ENCODE measurements around the gene PTK7. TPM values are rescaled to one million over a fixed set of nuclear protein-coding genes. Genes with fewer than 3 reads are reported as not detected.
A peak's percentile ranks its signal among the peaks of the same experiment; 100 is the strongest.
"Not testable (repeated sequence)": the region's sequence is repeated elsewhere in the genome, so short reads cannot be mapped to it uniquely, and the experiment has no call there.

Gene PTK7
- total RNA-seq, 1 experiment from 2014 or later = 42.6 TPM

DNA sequence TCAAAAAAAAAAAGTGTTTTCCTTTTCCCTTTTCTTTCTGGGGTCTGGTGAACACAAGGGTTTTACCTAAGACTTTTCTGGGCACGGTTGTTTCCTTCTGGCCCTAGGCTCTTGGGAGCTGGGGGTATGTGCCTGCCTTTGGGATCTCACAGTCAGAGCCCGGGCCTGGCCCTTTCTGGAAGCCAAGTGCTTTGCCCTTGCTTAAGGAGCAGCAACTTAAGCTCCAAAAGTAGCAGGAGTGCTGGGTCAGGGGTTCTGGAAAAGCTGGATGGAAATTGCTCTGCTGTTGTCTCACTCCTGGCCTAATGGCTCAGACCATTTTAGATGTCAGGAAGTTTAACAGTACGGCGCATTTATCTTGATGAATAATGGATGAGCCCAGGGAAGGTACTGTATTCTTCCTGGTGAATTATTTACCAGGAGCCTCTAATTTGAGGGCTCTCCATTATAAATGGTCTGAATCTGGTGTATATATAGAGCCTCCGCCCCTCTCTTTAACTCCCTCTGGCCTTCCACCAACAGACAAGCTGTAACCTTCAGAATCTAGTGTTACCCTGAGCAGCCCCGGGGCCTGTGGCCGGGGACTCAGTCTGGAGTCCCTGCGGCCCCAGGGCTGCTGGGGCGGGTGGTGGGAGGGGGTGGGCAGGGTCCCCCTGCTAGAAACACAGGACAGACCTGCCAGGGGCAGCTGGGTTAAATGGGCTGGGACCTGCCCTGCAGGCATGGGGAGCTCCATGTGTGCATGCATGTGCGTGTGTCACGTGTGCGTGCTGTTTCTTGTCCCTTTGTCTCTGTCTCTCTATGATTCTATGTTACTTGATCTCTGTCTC lies 37.5 kb downstream of the PTK7 start:
- TF ChIP-seq, protein P1, sequence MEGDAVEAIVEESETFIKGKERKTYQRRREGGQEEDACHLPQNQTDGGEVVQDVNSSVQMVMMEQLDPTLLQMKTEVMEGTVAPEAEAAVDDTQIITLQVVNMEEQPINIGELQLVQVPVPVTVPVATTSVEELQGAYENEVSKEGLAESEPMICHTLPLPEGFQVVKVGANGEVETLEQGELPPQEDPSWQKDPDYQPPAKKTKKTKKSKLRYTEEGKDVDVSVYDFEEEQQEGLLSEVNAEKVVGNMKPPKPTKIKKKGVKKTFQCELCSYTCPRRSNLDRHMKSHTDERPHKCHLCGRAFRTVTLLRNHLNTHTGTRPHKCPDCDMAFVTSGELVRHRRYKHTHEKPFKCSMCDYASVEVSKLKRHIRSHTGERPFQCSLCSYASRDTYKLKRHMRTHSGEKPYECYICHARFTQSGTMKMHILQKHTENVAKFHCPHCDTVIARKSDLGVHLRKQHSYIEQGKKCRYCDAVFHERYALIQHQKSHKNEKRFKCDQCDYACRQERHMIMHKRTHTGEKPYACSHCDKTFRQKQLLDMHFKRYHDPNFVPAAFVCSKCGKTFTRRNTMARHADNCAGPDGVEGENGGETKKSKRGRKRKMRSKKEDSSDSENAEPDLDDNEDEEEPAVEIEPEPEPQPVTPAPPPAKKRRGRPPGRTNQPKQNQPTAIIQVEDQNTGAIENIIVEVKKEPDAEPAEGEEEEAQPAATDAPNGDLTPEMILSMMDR (IDR thresholded peaks at IDR 0.05; ENCODE audit: unreplicated experiment) = no peak
- BruUV-seq (replicated peaks) = no TSS peak
- H3K27me3 Mint-ChIP-seq (ENCODE audit: insufficient read depth, unreplicated experiment) = no peaks in the 10 kb centered on the region
- no peak for DNase-seq (ENCODE audit: unreplicated experiment)
- ChIA-PET POLR2A (interaction anchor here (0.6 to 5.1 kb wide), 4 partner anchors 9 to 15 kb away, joined by 4 to 44 read pairs (median 4); no protein-coding TSS in a partner anchor), CTCF (no interaction called here)
- no peak overlapping the region for H3K4me3 Mint-ChIP-seq (ENCODE audit: unreplicated experiment)
- no peaks in the 10 kb centered on the region for H3K9me3 Mint-ChIP-seq (ENCODE audit: unreplicated experiment)
- peaks cover 12% of the 10 kb centered on the region for H3K36me3 Mint-ChIP-seq (ENCODE audit: insufficient read depth, unreplicated experiment)
- H3K4me1 Mint-ChIP-seq (ENCODE audit: insufficient read depth, unreplicated experiment) = peaks cover 22% of the 10 kb centered on the region
- H3K27ac Mint-ChIP-seq (ENCODE audit: low read depth, unreplicated experiment) = no peak overlapping the region
- intact Hi-C loops (cut with micrococcal nuclease) = no loop called here

DNA sequence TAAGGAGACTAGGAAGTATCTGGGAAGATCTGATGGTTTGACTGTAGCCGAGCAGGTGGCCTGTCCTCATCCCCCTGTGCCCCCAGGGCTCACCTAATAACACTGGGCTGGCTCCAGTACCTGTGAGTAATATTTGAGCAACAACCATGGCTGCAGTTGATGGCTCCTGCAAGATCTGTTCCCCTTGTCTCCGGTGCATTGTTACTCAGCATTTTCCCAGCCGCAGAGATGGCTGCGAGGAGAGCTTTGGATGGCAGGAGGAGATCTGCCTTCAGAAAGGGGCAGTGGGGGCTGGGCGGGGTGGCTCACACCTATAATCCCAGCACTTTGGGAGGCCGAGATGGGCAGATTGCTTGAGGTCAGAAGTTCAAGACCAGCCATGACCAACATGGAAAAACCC lies 39.3 kb downstream of the PTK7 start:
- TF ChIP-seq, protein P1 (IDR thresholded peaks at IDR 0.05; ENCODE audit: unreplicated experiment) = no peak
- Mint-ChIP-seq H3K4me1 (ENCODE audit: insufficient read depth, unreplicated experiment) (peaks cover 22% of the 10 kb centered on the region), H3K27ac (ENCODE audit: low read depth, unreplicated experiment) (peak overlapping the region; percentile 8), H3K9me3 (ENCODE audit: unreplicated experiment) (no peaks in the 10 kb centered on the region), H3K4me3 (ENCODE audit: unreplicated experiment) (no peak overlapping the region), H3K36me3 (ENCODE audit: insufficient read depth, unreplicated experiment) (peaks cover 12% of the 10 kb centered on the region), H3K27me3 (ENCODE audit: insufficient read depth, unreplicated experiment) (no peaks in the 10 kb centered on the region)
- DNase-seq (ENCODE audit: unreplicated experiment) = peak; percentile 91
- intact Hi-C loops (cut with micrococcal nuclease) = no loop called here
- ChIA-PET POLR2A (interaction anchor here (1.0 to 5.1 kb wide), 5 partner anchors 10 to 56 kb away, joined by 3 to 44 read pairs (median 4); partner anchors contain the start of genes KLC4 and MRPL2), CTCF (interaction anchor here (0.6 kb wide), 1 partner anchor 137 kb away, joined by 3 read pairs; no protein-coding TSS in a partner anchor)
- no TSS peak for BruUV-seq (replicated peaks)

DNA sequence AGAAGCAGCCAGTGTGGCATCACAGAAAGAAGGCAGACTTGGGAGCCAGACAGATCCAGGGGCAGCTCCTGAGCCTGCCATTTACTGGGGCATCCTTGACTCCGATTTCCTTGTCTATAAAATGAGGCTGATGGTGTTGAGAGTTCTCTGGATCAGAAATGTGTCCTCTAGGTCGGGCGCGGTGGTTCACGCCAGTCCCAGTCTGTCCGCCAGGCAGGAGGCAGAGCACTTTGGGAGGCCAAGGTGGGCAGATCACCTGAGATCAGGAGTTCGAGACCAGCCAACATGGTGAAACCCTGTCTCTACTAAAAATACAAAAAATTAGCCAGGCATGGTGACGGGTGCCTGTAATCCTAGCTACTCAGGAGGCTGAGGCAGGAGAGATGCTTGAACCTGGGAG lies 41.4 kb downstream of the PTK7 start:
- H3K9me3 Mint-ChIP-seq (ENCODE audit: unreplicated experiment); H3K27me3 Mint-ChIP-seq (ENCODE audit: insufficient read depth, unreplicated experiment); DNase-seq (ENCODE audit: unreplicated experiment); BruUV-seq (replicated peaks); intact Hi-C loops (cut with micrococcal nuclease); H3K4me3 Mint-ChIP-seq (ENCODE audit: unreplicated experiment): not testable (repeated sequence)
- Mint-ChIP-seq H3K36me3 (ENCODE audit: insufficient read depth, unreplicated experiment) (peaks cover 18% of the 10 kb centered on the region), H3K4me1 (ENCODE audit: insufficient read depth, unreplicated experiment) (peaks cover 31% of the 10 kb centered on the region), H3K27ac (ENCODE audit: low read depth, unreplicated experiment) (peak overlapping the region; percentile 9)
- ChIA-PET POLR2A (interaction anchor here (5.1 kb wide), 1 partner anchor 19 kb away, joined by 44 read pairs; no protein-coding TSS in a partner anchor), CTCF (interaction anchor here (0.7 kb wide), 1 partner anchor 26 kb away, joined by 3 read pairs; no protein-coding TSS in a partner anchor)

DNA sequence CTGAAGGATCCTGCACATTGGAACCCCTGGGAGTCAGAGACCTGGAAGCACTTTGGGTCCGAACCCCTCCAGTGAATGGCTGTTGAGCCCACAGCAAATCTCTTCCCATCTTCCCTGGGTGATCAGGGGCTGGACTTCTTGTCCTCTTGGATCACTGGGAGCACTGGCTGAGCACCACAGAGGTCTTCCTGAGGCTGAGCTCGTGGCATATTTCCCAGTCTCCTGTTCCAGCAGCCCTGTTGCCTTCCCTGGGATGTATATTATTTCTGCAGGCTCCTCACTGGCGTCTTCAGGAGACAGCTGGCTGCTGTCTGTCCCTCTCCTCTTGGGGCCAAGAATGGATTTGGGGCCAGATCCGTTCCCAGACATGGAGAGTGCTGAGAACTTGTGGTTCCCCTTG lies 43.4 kb downstream of the PTK7 start:
- Mint-ChIP-seq H3K4me3 (ENCODE audit: unreplicated experiment) (no peak overlapping the region), H3K9me3 (ENCODE audit: unreplicated experiment) (no peaks in the 10 kb centered on the region), H3K27me3 (ENCODE audit: insufficient read depth, unreplicated experiment) (no peaks in the 10 kb centered on the region), H3K27ac (ENCODE audit: low read depth, unreplicated experiment) (no peak overlapping the region), H3K4me1 (ENCODE audit: insufficient read depth, unreplicated experiment) (peaks cover 32% of the 10 kb centered on the region), H3K36me3 (ENCODE audit: insufficient read depth, unreplicated experiment) (peaks cover 18% of the 10 kb centered on the region)
- ChIA-PET CTCF (interaction anchor here (1.0 to 1.3 kb wide), 3 partner anchors 23 to 111 kb away, joined by 3 to 4 read pairs (median 3); no protein-coding TSS in a partner anchor), POLR2A (interaction anchor here (3.0 to 3.7 kb wide), 2 partner anchors 23 to 43 kb away, joined by 17 read pairs; partner anchors contain the start of gene PTK7)
- intact Hi-C loops (cut with micrococcal nuclease) = no loop called here
- TF ChIP-seq, protein P1 (IDR thresholded peaks at IDR 0.05; ENCODE audit: unreplicated experiment) = no peak
- no peak for DNase-seq (ENCODE audit: unreplicated experiment)
- no TSS peak for BruUV-seq (replicated peaks)
